Measurements from ENCODE around the gene APLP1.

DNA sequence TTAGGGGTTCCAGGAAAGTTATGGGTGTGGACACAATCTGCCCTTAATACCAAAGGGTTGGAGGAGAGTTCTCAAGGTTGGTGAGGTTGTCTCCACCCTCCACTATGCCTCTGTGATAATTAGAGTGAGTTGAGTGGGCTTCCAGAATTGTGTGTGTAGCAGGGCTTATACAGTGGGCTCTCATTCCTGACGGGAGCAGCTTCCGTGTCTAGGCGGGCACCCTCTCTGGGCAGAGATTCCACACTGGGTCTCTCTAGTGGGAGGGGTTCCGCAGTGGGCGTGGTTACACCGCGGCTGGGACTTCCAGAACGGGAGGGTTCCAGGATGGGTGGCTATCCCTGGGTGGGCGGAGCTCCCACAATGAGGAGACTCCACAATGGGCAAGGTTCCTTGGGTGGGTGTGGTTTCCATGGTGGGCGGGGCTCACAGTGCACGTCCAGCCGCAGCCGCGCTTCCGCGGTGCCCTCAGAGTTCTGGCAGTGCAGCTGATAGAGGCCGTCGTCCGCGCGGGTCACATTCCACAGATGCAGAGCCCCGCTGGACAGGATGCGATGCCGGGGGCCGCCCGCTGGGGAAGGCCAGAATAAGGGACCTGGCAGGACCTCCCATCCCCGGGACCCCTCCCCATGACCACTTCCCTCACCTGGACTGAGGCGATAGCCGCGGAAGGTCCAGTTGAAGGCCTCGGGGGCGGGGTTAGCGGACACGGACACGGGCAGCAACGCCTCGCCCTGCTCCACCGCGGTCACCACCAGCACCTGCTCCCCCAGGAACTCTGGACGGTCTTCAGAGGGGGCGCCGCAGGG, 24.5 kb upstream of the APLP1 start:
- TF ChIP-seq CTCF (IDR thresholded peaks at IDR 0.05; ENCODE audit: low read depth, low read length, missing input control) (no peak), HNF4A (conservative IDR thresholded peaks at IDR 0.05) (no peak), RXRA (IDR thresholded peaks at IDR 0.05) (no peak), ATF3 (IDR thresholded peaks at IDR 0.05) (no peak), RAD21 (IDR thresholded peaks at IDR 0.05) (no peak), TAF1 (conservative IDR thresholded peaks at IDR 0.05) (no peak), REST (IDR thresholded peaks at IDR 0.05) (no peak), EGR1 (IDR thresholded peaks at IDR 0.05; ENCODE audit: low read depth in 2 of 2) (no peak)
- TF ChIP-seq, protein P1, sequence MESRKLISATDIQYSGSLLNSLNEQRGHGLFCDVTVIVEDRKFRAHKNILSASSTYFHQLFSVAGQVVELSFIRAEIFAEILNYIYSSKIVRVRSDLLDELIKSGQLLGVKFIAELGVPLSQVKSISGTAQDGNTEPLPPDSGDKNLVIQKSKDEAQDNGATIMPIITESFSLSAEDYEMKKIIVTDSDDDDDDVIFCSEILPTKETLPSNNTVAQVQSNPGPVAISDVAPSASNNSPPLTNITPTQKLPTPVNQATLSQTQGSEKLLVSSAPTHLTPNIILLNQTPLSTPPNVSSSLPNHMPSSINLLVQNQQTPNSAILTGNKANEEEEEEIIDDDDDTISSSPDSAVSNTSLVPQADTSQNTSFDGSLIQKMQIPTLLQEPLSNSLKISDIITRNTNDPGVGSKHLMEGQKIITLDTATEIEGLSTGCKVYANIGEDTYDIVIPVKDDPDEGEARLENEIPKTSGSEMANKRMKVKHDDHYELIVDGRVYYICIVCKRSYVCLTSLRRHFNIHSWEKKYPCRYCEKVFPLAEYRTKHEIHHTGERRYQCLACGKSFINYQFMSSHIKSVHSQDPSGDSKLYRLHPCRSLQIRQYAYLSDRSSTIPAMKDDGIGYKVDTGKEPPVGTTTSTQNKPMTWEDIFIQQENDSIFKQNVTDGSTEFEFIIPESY (IDR thresholded peaks at IDR 0.05), result no peak

Data from liver (tissue), 3 donors.